Upper lobe of left lung (tissue), 6 donors: Measurements from ENCODE around the gene ABCF3. TPM values are rescaled to one million over a fixed set of nuclear protein-coding genes. Genes with fewer than 3 reads are reported as not detected.

Source experiments
- ATAC-seq, 2 donors: fragments of 200-7000 bp; cut with Tn5 transposase; one replicate each; pipeline ENCODE4 v1.9.1; 2022; ENCODE audit warnings: mild to moderate bottlenecking in 2 of 2, moderate library complexity in 2 of 2; ENCODE audit not compliant: low FRiP score in 2 of 2
- DNase-seq, 2 donors: peaks; one replicate each; pipeline ENCODE4 v3.0.0-alpha.2; 2019 to 2020
- H3K27ac ChIP-seq, 4 donors: fragments of 200-600 bp; sonication (generic); one replicate each; pipeline ENCODE4 v1.5.1; 2016 to 2019
- H3K27me3 ChIP-seq, 4 donors: fragments of 200-600 bp; sonication (generic); one replicate each; pipeline ENCODE4 v1.5.1; 2017 to 2019
- H3K36me3 ChIP-seq, 4 donors: fragments of 200-600 bp; sonication (generic); one replicate each; pipeline ENCODE4 v1.5.1; 2016 to 2019
- H3K4me1 ChIP-seq, 4 donors: fragments of 200-600 bp; sonication (generic); one replicate each; pipeline ENCODE4 v1.5.1; 2018 to 2019
- H3K4me3 ChIP-seq, 4 donors: fragments of 200-600 bp; sonication (generic); one replicate each; pipeline ENCODE4 v1.5.1; 2017 to 2019; ENCODE audit warnings: mild to moderate bottlenecking in 2 of 4, moderate library complexity in 1 of 4
- H3K9me3 ChIP-seq, 4 donors: fragments of 200-600 bp; sonication (generic); one replicate each; pipeline ENCODE4 v1.5.1; 2018 to 2019
- EP300 ChIP-seq, 4 donors: sonication (generic); formaldehyde crosslinking; IDR thresholded peaks; one replicate each; pipeline ENCODE4 v1.5.1; 2017; ENCODE audit warnings: antibody characterized with exemption in 4 of 4, control low read depth in 2 of 4
- POLR2A ChIP-seq, 4 donors: fragments of 450-650 bp; IDR thresholded peaks; one replicate each; pipeline ENCODE4 v1.5.1; 2016 to 2017; ENCODE audit warnings: antibody characterized with exemption in 4 of 4, mild to moderate bottlenecking in 2 of 4
- POLR2AphosphoS5 ChIP-seq, 2 donors: sonication (generic); formaldehyde crosslinking; IDR thresholded peaks; one replicate each; pipeline ENCODE4 v1.5.1; 2017; ENCODE audit warnings: antibody characterized with exemption in 2 of 2
- WGBS, 2 donors: methylation state at CpG; one replicate each; pipeline ENCODE4 v1.1.5; 2017 to 2018; 5-methylcytosine and 5-hydroxymethylcytosine counted together
- total RNA-seq, 6 donors: library from RNA; depleted of rRNA in 4 of 6; stranded (reverse); fragments of >200 nt in 4 of 6; gene quantifications; one replicate each; pipeline versions ENCODE4 v1.1.0 to v1.2.1, GENCODE V29; 2016 to 2021
- TF ChIP-seq, protein P1 (sequence below), 6 experiments: fragments of 450-650 bp in 4 of 6; fragments of 200-600 bp in 2 of 6; sonication (generic) in 2 of 6; IDR thresholded peaks; one replicate each; pipeline ENCODE4 v1.5.1; 2016 to 2019; ENCODE audit warnings: antibody characterized with exemption in 6 of 6
- donor health status: DM: no; HTN: no; CAD: no; lungs with moderate emphysema.
- donor health status: DM: no; HTN: yes; CAD: no; lungs with severe emphysema.

ABCF3 gene
- total RNA-seq, 6 donors from 2014 or later, result 52.6 to 184 (median 73.1) TPM

DNA sequence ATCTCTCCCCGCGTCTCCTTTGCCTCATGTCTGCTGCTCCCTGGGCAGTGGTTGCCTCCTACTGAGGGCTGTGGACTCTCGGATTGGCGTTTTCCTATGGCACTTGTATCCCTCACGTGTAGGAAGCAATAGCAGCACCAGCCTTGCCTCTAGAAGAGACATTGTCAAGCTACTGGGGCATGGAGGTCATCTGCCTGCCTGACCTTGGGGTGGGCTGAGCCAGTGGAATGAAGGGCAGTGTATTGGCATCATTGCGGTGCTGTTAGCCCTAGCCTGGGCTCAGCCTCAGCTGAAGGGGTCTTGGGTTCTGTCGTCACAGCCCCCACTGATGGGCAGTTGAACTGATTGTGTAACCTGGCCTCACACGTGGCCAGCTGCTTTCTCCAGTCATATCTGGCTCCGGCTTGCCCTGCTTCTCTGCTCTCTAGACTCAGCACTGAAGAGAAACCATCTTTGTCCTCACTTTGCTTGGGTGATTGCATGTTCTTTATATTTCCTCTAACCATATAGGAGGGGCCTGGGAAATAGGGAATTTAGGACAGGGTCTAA lies 8.1 kb downstream of the ABCF3 start:
- DNase-seq (no peak), ATAC-seq (no peak)
- Histone ChIP-seq H3K36me3 (peaks cover 43 to 77% (median 67%) of the 10 kb centered on the region in 4 donors), H3K27ac (no peak overlapping the region), H3K4me3 (no peak overlapping the region), H3K4me1 (no peaks in the 10 kb centered on the region), H3K27me3 (no peaks in the 10 kb centered on the region), H3K9me3 (no peaks in the 10 kb centered on the region)
- 87 to 89% methylated on average over 8 to 9 of the region's 9 CpGs for WGBS, 2 donors
- TF ChIP-seq POLR2A (IDR thresholded peaks at IDR 0.05) (no peak), EP300 (IDR thresholded peaks at IDR 0.05) (no peak)
- TF ChIP-seq, protein P1, sequence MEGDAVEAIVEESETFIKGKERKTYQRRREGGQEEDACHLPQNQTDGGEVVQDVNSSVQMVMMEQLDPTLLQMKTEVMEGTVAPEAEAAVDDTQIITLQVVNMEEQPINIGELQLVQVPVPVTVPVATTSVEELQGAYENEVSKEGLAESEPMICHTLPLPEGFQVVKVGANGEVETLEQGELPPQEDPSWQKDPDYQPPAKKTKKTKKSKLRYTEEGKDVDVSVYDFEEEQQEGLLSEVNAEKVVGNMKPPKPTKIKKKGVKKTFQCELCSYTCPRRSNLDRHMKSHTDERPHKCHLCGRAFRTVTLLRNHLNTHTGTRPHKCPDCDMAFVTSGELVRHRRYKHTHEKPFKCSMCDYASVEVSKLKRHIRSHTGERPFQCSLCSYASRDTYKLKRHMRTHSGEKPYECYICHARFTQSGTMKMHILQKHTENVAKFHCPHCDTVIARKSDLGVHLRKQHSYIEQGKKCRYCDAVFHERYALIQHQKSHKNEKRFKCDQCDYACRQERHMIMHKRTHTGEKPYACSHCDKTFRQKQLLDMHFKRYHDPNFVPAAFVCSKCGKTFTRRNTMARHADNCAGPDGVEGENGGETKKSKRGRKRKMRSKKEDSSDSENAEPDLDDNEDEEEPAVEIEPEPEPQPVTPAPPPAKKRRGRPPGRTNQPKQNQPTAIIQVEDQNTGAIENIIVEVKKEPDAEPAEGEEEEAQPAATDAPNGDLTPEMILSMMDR (IDR thresholded peaks at IDR 0.05), result no peak

- TF ChIP-seq POLR2AphosphoS5 (IDR thresholded peaks at IDR 0.05) (no peak), EP300 (IDR thresholded peaks at IDR 0.05) (no peak), POLR2A (IDR thresholded peaks at IDR 0.05) (no peak)
- TF ChIP-seq, protein P1 (IDR thresholded peaks at IDR 0.05), result no peak
- H3K4me3 ChIP-seq, result no peak overlapping the region
- H3K4me1 ChIP-seq, result no peaks in the 10 kb centered on the region
- DNase-seq, result no peak
- no peaks in the 10 kb centered on the region for H3K9me3 ChIP-seq
- WGBS, 2 donors, result 96% methylated on average over 4 to 6 of the region's 6 CpGs
- H3K27me3 ChIP-seq, result no peaks in the 10 kb centered on the region
- no peak for ATAC-seq
- peaks cover 25 to 52% (median 45%) of the 10 kb centered on the region in 4 donors for H3K36me3 ChIP-seq
- no peak overlapping the region for H3K27ac ChIP-seq
These were observed 10.5 kb downstream of the ABCF3 start for GRCh38 chr3:184196536-184196935.

GRCh38 chr3:184198509-184198908 lies 12.5 kb downstream of the ABCF3 start:
- DNase-seq (no peak), ATAC-seq (no peak)
- no peaks in the 10 kb centered on the region for H3K9me3 ChIP-seq
- WGBS, 2 donors, result 73 to 90% methylated on average over 4 to 9 of the region's 9 CpGs
- no peak overlapping the region for H3K27ac ChIP-seq
- H3K4me3 ChIP-seq, result no peak overlapping the region
- no peaks in the 10 kb centered on the region for H3K4me1 ChIP-seq
- peaks cover 9 to 32% (median 25%) of the 10 kb centered on the region in 4 donors for H3K36me3 ChIP-seq
- H3K27me3 ChIP-seq, result no peaks in the 10 kb centered on the region
- TF ChIP-seq POLR2A (IDR thresholded peaks at IDR 0.05) (no peak), EP300 (IDR thresholded peaks at IDR 0.05) (no peak)

GRCh38 chr3:184200825-184201224 lies 14.8 kb downstream of the ABCF3 start:
- no peaks in the 10 kb centered on the region for H3K9me3 ChIP-seq
- no peak overlapping the region for H3K4me3 ChIP-seq
- ATAC-seq (no peak), DNase-seq (no peak)
- H3K27me3 ChIP-seq, result no peaks in the 10 kb centered on the region
- H3K36me3 ChIP-seq, result peaks cover 0 to 10% (median 4%) of the 10 kb centered on the region in 4 donors
- no peaks in the 10 kb centered on the region for H3K4me1 ChIP-seq
- H3K27ac ChIP-seq, result no peak overlapping the region
- TF ChIP-seq EP300 (IDR thresholded peaks at IDR 0.05), result no peak
- TF ChIP-seq, protein P1 (IDR thresholded peaks at IDR 0.05), result no peak
- TF ChIP-seq POLR2AphosphoS5 (IDR thresholded peaks at IDR 0.05), result no peak
- TF ChIP-seq POLR2A (IDR thresholded peaks at IDR 0.05), result no peak

GRCh38 chr3:184203526-184203925 lies 17.5 kb downstream of the ABCF3 start:
- TF ChIP-seq POLR2A (IDR thresholded peaks at IDR 0.05) (no peak), EP300 (IDR thresholded peaks at IDR 0.05) (no peak), POLR2AphosphoS5 (IDR thresholded peaks at IDR 0.05) (no peak)
- TF ChIP-seq, protein P1 (IDR thresholded peaks at IDR 0.05), result no peak
- no peak overlapping the region for H3K27ac ChIP-seq
- ATAC-seq (no peak), DNase-seq (no peak)
- H3K36me3 ChIP-seq, result no peaks in the 10 kb centered on the region
- H3K4me3 ChIP-seq, result no peak overlapping the region
- WGBS, 2 donors, result 76 to 84% methylated on average over 8 of the region's 8 CpGs
- H3K27me3 ChIP-seq, result no peaks in the 10 kb centered on the region
- no peaks in the 10 kb centered on the region for H3K9me3 ChIP-seq
- H3K4me1 ChIP-seq, result no peaks in the 10 kb centered on the region
